GM15510 (cell line): Measurements from ENCODE around the gene PADI6.

Experiments
- POLR2A ChIP-seq: IDR thresholded peaks from 3 replicates; pipeline ENCODE4 v1.6.1; 2011; ENCODE audit warnings: borderline replicate concordance; ENCODE audit not compliant: insufficient read length; ENCODE audit errors: extremely low read depth

Gene PADI6

DNA sequence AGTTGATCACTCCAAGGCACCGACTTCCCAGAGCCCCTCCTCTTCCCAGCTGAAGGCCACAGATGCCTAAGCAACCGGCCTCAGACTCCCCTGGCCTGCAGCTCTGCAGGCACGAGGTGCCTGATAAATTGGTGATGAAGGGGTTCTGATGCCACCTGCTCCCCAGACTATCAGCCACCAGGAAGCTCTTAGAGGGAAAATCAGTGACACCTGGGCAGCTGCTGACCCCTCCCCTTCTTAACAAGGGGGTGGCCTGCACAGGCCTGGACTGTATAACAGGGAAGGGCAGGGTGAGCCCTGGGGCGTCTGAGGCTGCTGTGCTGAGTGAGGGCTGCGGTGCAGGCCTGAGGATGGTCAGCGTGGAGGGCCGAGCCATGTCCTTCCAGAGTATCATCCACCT is at the start of gene PADI6:
Gene PADI6 (plus strand): TSS at position 301 of the 400 bp plus-strand sequence. CDS start 50 bp downstream, at position 351.
- no peak for TF ChIP-seq POLR2A

DNA sequence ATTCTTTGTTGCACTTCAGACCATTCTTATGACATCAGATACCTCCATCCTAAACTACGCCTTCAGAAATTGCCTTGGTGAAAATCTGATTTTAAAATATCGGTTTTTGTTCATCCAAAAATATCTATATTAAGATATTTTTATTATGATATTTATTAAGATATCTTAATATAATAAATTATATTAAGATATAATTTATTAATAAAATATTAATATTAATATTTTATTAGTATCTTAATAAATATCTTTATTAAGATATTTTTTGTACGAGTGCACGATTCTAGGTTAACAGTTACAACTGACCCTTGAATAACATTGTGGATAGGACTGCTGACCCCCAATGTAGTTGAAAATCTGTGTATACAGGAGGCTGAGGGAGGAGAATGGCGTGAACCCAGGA is 43.1 kb upstream of the PADI6 start:
- TF ChIP-seq POLR2A, result no peak

- TF ChIP-seq POLR2A, result no peak
These were observed 42.4 kb upstream of the PADI6 start for GRCh38 chr1:17329610-17330009.

DNA sequence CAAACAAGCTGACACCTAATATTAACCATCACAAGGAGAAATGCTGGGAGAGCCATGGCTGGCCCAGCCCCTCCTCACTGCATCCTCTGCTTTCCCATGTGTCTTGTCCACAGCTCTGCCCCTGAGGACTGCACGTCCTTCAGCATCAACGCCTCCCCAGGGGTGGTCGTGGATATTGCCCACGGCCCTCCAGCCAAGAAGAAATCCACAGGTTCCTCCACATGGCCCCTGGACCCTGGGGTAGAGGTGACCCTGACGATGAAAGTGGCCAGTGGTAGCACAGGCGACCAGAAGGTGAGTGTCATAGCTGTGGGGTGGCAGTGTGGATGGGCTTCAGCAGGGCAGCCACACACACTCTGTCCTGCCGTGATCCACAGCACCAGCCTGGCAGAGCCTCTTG is 41.1 kb upstream of the PADI6 start:
- no peak for TF ChIP-seq POLR2A

- no peak for TF ChIP-seq POLR2A
These were observed 38.9 kb upstream of the PADI6 start for GRCh38 chr1:17333081-17333480.

GRCh38 chr1:17335821-17336710 is 35.9 kb upstream of the PADI6 start:
- TF ChIP-seq POLR2A, result no peak

DNA sequence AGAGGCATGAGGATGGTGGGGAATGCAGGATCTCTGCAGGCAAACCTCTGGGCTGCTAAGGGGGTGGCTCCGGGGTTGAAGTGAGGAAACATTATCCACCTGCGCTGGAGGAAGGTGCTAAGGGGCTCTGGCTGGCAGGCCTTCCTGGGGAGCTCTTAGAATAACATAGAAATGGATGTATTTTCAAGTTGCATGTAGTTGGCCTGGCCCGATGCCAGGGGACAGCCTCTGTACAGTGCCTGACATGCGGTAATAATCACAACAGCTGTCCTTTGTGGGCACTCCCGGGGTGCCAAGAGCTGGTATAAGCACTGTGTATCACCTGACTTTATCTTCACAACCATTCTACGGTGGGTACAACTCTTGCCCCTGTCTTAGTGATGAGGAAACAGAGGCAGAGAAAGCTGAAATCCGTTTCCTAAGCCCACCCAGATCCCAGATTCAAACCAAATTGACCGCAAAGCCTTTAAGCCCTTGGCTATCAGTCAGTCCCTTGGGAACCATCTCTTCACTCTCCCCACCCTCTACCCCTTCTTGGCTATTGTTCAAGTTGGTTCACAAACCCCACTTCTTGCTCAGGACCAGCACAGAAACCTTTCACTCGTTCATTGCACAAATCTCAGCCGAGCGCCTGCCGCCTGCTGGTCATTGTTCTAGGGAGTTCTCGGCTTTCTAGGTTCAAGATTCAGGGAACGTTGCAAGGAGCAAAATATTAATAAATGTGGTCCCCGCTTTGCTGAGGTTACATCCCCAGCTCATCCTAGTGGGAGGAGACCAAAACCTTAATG is 33.1 kb upstream of the PADI6 start:
- TF ChIP-seq POLR2A, result no peak

- no peak for TF ChIP-seq POLR2A
These were observed 32.5 kb upstream of the PADI6 start for GRCh38 chr1:17339521-17339920.

DNA sequence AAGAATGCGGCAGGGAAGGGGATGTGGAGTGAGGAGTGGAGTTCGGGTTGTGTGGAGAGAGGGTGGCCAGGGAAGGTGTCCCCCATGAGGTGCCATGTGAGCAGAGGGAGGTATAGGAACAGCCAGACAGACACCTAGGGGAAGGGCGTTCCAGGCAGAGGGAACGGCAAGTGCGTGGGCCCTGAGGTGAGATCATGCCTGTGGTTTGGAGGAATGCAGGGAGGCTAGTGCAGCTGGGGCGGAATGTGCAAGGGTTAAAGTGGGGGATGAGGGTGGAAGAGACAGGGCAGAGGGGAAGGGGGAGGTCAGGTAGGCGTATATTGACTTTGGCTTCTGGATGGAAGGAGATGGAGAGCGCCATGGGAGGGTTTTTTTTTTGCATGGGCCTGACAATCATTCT is 31.6 kb upstream of the PADI6 start:
- TF ChIP-seq POLR2A, result no peak

DNA sequence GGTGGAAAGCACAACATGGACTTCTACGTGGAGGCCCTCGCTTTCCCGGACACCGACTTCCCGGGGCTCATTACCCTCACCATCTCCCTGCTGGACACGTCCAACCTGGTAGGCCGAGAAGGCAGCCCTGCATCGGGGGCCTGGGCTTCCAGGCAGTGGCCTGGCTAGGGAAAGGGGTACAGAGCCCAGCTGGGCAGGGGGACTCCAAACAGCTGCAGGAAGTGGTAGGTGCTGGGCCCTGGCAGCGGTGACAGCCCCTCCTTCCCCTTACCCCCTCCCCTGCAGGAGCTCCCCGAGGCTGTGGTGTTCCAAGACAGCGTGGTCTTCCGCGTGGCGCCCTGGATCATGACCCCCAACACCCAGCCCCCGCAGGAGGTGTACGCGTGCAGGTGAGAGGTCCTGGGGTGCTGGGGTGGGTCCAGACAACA is 30.0 kb upstream of the PADI6 start:
- TF ChIP-seq POLR2A, result no peak

DNA sequence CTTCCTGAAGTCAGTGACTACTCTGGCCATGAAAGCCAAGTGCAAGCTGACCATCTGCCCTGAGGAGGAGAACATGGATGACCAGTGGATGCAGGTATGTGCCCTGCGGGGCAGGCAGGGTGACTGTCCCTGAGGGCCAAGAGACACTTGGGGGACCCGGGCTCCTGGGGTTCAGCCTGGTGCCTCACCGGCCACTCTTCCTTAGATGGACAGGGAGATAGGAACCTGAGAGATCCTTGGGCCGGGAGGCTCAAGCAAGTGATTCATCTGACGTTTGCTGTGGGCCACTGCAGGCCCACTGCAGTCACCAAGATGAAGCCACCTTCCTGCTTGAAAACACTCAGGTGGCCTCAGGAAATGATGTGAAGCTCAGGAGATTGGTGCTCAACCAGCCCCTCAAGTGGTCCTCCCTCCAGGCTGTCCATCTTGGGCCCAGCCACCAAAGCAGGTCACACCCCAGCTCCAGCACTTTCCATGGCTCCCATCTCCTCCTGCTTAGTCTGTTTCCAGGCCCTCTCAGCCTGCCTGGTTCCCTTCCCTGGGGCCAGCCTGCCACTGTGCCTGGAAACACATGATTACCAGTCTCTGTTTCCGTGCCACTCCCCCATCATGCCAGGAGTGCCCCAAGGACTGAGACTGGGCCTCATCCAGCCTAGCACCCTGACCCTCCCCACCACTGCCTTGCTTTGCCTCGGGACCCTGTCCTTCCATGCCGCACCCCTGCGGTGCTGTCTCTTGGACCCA is 25.8 kb upstream of the PADI6 start:
- TF ChIP-seq POLR2A, result no peak

DNA sequence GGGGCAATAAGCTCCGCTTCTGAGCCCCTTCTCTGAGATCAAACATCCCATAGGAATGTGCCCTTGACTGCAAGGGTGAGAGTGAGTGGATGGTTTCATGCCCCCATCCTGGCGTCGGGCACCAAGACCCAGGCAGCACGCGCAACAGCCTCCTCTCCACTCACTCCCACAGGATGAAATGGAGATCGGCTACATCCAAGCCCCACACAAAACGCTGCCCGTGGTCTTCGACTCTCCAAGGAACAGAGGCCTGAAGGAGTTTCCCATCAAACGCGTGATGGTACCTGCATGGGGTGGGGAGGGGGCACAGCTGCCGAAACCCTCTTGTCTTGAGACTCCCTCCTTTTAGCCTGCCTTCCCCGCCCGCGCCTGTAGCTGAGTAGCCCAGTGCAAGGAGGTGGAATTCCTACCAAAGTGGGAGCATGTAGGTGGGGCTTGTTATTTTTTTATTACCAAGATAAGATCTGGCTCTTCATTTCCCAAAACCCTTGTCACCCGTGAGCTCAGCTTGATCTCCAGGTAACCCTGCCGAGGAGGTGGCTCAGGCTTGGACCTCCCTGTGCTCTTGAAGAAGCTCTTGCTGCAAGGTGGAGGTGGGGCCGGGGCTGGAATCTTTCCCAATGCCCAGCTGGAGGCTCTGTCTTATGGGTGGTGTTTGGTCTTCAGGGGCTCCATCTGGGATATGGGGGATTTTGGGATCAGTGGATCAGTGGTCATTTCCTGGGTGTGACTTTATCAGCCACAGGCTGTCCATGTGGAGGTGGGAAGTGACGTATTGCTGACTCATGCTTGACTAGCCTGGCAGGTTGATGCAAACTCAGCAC is 24.0 kb upstream of the PADI6 start:
- TF ChIP-seq POLR2A, result no peak

DNA sequence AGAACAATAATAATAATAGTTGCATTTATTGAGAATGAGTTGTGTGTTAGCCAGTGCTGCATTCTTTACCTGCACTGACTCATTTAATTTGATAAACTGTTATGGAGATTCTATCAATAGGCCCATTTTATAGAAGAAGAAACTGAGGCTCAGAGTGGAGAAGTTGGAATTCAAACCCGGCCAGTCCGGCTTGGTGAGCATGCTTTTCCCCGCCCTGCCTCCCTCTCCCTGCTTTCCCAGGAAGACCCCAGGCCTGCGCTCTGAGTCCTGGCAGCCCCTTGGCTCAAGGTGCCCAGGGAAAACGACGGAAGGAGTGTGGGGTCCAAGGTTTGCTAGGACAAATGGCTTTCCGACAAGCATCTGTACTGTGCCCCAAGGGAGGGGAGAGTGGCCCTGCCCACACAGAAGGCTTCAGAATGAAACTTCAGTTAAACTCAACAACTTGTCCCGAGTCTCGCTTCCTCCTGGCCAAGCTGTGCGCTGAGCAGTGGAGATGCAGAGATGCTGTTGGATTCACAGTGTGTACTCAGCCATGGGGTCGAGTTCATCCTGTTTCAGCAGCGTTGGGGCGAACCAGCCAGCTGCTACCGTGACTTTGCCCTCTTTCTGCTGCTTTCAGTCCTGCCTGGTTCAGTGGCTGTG is 23.3 kb upstream of the PADI6 start:
- no peak for TF ChIP-seq POLR2A

- no peak for TF ChIP-seq POLR2A
These were observed 21.9 kb upstream of the PADI6 start for GRCh38 chr1:17350083-17350482.
